NT2/D1 (cell line): ENCODE measurements around the gene NIPAL3.

ENCODE experiments used
- SUZ12 ChIP-seq: IDR thresholded peaks from 2 replicates; pipeline ENCODE4 v1.6.1; 2011; ENCODE audit not compliant: insufficient read length, insufficient read depth; ENCODE audit errors: extremely low read depth
- YY1 ChIP-seq: IDR thresholded peaks from 2 replicates; pipeline ENCODE4 v1.6.1; 2011; ENCODE audit not compliant: insufficient read length, insufficient read depth
- ZNF274 ChIP-seq: IDR thresholded peaks from 2 replicates; pipeline ENCODE4 v1.6.1; 2011; ENCODE audit warnings: mild to moderate bottlenecking, low read depth, low read length

DNA sequence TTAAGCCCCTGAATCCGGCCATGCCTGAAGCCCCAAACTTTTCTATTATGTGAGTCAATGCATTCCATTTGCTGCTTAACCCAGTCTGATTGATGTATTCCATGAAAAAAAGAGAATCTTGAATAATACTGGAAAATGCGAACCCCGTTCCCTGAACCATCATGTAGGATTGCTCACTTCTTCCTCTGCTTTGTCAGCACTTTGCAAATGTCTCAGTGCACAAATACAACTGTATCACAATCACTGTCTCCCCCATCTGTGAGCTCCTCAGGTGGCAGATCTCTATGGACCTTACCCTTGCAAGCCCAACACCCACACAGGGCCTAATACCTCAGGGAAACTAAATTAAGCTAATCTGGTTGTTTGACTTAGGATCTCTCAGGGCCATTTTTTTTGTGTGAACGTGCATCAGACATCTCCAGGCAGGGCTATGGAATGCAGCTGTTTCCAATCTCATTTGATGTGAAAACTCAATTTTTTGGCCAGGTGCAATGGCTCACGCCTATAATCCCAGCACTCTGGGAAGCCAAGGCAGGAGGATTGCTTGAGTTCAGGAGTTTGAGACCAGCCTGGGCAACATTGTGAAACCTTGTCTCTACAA is 84.9 kb downstream of the NIPAL3 start:
- TF ChIP-seq ZNF274, result no peak
- no peak for TF ChIP-seq YY1
- TF ChIP-seq SUZ12, result no peak
